Neuronal stem cell (in vitro differentiated cells): Measurements from ENCODE around the gene EIF2D.

Source experiments
- DNase-seq: peaks from one replicate; pipeline ENCODE4 v3.0.0-alpha.2; 2013; ENCODE audit warnings: low spot score
- H2AFZ ChIP-seq: one replicate; pipeline ENCODE4 v1.6.1; 2013; ENCODE audit warnings: mild to moderate bottlenecking, low read length, inconsistent platforms
- H2AK5ac ChIP-seq: 2 replicates; pipeline ENCODE4 v1.6.1; 2013; ENCODE audit warnings: low read depth, mild to moderate bottlenecking, inconsistent platforms, low read length, moderate library complexity, mixed read lengths
- H2BK120ac ChIP-seq: 2 replicates; pipeline ENCODE4 v1.6.1; 2013; ENCODE audit warnings: low read depth, mild to moderate bottlenecking, inconsistent platforms, low read length, moderate library complexity, mixed read lengths
- H2BK12ac ChIP-seq: one replicate; pipeline ENCODE4 v1.6.1; 2013; ENCODE audit warnings: low read length, inconsistent platforms
- H2BK15ac ChIP-seq: 2 replicates; pipeline ENCODE4 v1.6.1; 2013; ENCODE audit warnings: mild to moderate bottlenecking, low read length, inconsistent platforms, mixed read lengths
- H2BK5ac ChIP-seq: one replicate; pipeline ENCODE4 v1.6.1; 2013; ENCODE audit warnings: inconsistent platforms, mild to moderate bottlenecking, low read length, moderate library complexity
- H3K14ac ChIP-seq: one replicate; pipeline ENCODE4 v1.6.1; 2013; ENCODE audit warnings: low read length, inconsistent platforms
- H3K18ac ChIP-seq: 2 replicates; pipeline ENCODE4 v1.6.1; 2013; ENCODE audit warnings: low read length, inconsistent platforms
- H3K23ac ChIP-seq: 2 replicates; pipeline ENCODE4 v1.6.1; 2013; ENCODE audit warnings: low read depth, mild to moderate bottlenecking, mixed read lengths, low read length, inconsistent platforms; ENCODE audit not compliant: poor library complexity
- H3K27ac ChIP-seq: replicated peaks from 3 replicates; pipeline ENCODE4 v1.5.1; 2013; ENCODE audit warnings: low read length, inconsistent platforms
- H3K27me3 ChIP-seq, 3 experiments: 2 replicates each; pipeline ENCODE4 v1.6.1; 2013; ENCODE audit warnings: low read length in 3 of 3, mild to moderate bottlenecking in 2 of 3, inconsistent platforms in 1 of 3, low read depth in 1 of 3, mixed read lengths in 1 of 3, moderate library complexity in 1 of 3; ENCODE audit not compliant: control insufficient read depth in 3 of 3, insufficient read depth in 3 of 3
- H3K36me3 ChIP-seq, 2 donors: replicated peaks in 1 of 2; 2 replicates each; pipeline ENCODE4 v1.6.1; 2013; ENCODE audit warnings: low read length in 2 of 2; ENCODE audit not compliant: control insufficient read depth in 2 of 2, insufficient read depth in 2 of 2
- H3K4ac ChIP-seq: 2 replicates; pipeline ENCODE4 v1.6.1; 2013; ENCODE audit warnings: inconsistent platforms, mild to moderate bottlenecking, low read length, moderate library complexity
- H3K4me1 ChIP-seq, 2 donors: 1 replicate in 1 of 2; 2 replicates in 1 of 2; pipeline ENCODE4 v1.6.1; 2013; ENCODE audit warnings: low read length in 2 of 2, low read depth in 1 of 2; ENCODE audit not compliant: control insufficient read depth in 2 of 2, insufficient read depth in 1 of 2
- H3K4me2 ChIP-seq: one replicate; pipeline ENCODE4 v1.6.1; 2013; ENCODE audit warnings: mild to moderate bottlenecking, low read length, inconsistent platforms; ENCODE audit not compliant: insufficient read depth, poor library complexity, severe bottlenecking
- H3K4me3 ChIP-seq, 2 donors: 2 replicates each; pipeline ENCODE4 v1.5.1; 2013; ENCODE audit warnings: low read length in 2 of 2, mild to moderate bottlenecking in 2 of 2, inconsistent platforms in 1 of 2, moderate library complexity in 1 of 2
- H3K79me1 ChIP-seq: one replicate; pipeline ENCODE4 v1.6.1; 2013; ENCODE audit warnings: low read depth, mild to moderate bottlenecking, inconsistent platforms, low read length, moderate library complexity
- H3K9ac ChIP-seq: one replicate; pipeline ENCODE4 v1.6.1; 2013; ENCODE audit warnings: mild to moderate bottlenecking, low read depth, low read length, inconsistent platforms; ENCODE audit not compliant: poor library complexity
- H3K9me3 ChIP-seq, 2 donors: replicated peaks in 1 of 2; 2 replicates each; pipeline versions ENCODE3 to v1.6.1; 2013; ENCODE audit warnings: low read length in 2 of 2, mild to moderate bottlenecking in 2 of 2, inconsistent platforms in 1 of 2, low read depth in 1 of 2, mixed read lengths in 1 of 2, moderate library complexity in 1 of 2; ENCODE audit not compliant: control insufficient read depth in 2 of 2, insufficient read depth in 1 of 2
- H4K8ac ChIP-seq: one replicate; pipeline ENCODE4 v1.6.1; 2013; ENCODE audit warnings: low read depth, mild to moderate bottlenecking, inconsistent platforms, low read length, moderate library complexity
- H4K91ac ChIP-seq: one replicate; pipeline ENCODE4 v1.6.1; 2013; ENCODE audit warnings: low read length, low read depth, mild to moderate bottlenecking, inconsistent platforms; ENCODE audit not compliant: poor library complexity
- WGBS, 2 donors: extraction: QIAGEN DNeasy Blood & Tissue Kit; methylation state at CpG; one replicate each; pipeline ENCODE4 v1.1.7; 2013; ENCODE audit warnings: missing lambda C conversion rate in 2 of 2, mixed read lengths in 1 of 2; ENCODE audit not compliant: insufficient read length in 2 of 2, insufficient replicate concordance in 1 of 2; ENCODE audit errors: extremely low coverage in 2 of 2; 5-methylcytosine and 5-hydroxymethylcytosine counted together

EIF2D gene

DNA sequence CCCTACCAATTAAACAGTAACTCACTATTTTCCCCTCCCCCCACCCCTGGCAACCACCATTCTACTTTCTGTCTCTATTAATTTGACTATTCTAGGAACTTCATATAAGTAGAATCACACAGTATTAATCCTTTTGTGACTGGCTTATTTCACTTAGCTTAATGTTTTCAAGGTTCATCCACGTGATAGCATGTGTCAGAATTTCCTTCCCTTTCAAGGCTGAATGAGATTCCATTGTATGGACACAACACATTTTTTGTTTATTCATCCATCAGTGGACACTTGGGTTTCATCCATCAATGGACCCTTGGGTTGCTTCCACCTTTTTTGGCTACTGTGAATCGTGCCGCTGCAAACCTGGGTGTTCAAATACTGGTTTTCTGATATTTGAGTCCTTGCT lies 41.7 kb downstream of the EIF2D start:
- Histone ChIP-seq H3K27ac (no peak overlapping the region), H2BK15ac (no peak overlapping the region), H3K79me1 (no peaks in the 10 kb centered on the region), H2BK120ac (no peak overlapping the region), H4K8ac (no peak overlapping the region), H2BK12ac (no peak overlapping the region), H2AK5ac (no peak overlapping the region), H3K9me3 (no peaks in the 10 kb centered on the region), H3K4me2 (no peak overlapping the region), H3K36me3 (no peaks in the 10 kb centered on the region), H3K9ac (no peak overlapping the region), H3K4me1 (no peaks in the 10 kb centered on the region), H3K4me3 (no peak overlapping the region), H4K91ac (no peak overlapping the region), H3K18ac (no peak overlapping the region), H3K27me3 (peaks cover 0 to 12% (median 0%) of the 10 kb centered on the region in 3 experiments), H3K14ac (no peak overlapping the region), H2BK5ac (no peak overlapping the region), H3K23ac (no peak overlapping the region), H3K4ac (no peak overlapping the region), H2AFZ (no peak overlapping the region)
- no peak for DNase-seq
- no CpG with 5 or more reads among the region's 3 CpGs for WGBS, 2 donors

DNA sequence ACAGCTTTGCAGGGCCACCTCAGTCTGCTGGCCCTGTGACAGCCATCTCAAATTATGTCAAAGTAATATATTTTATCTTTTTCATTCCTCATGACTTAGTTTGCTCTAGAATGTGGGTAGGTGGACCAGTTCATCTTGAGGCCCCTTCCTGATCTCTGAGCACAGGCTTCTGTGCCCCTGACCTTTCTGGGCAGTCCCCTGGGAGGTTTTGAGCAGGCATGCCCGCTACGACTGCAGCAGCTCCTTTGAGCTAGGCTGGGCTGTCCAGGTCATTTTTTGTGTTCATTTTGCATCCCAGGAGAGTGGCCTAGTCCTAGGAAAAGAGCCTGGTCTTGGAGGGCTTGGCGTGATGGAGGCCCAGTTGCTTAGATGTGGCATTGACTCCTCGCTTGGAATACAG lies 42.7 kb downstream of the EIF2D start:
- no peak overlapping the region for H3K27ac ChIP-seq
- no peak overlapping the region for H3K4me2 ChIP-seq
- no peak overlapping the region for H2BK12ac ChIP-seq
- H4K91ac ChIP-seq: no peak overlapping the region
- no peaks in the 10 kb centered on the region for H3K4me1 ChIP-seq
- H3K23ac ChIP-seq: no peak overlapping the region
- H3K14ac ChIP-seq: no peak overlapping the region
- H2AK5ac ChIP-seq: no peak overlapping the region
- H3K79me1 ChIP-seq: no peaks in the 10 kb centered on the region
- H3K9me3 ChIP-seq: no peaks in the 10 kb centered on the region
- H2AFZ ChIP-seq: no peak overlapping the region
- H2BK120ac ChIP-seq: no peak overlapping the region
- H4K8ac ChIP-seq: no peak overlapping the region
- H3K36me3 ChIP-seq: no peaks in the 10 kb centered on the region
- peaks cover 0 to 22% (median 0%) of the 10 kb centered on the region in 3 experiments for H3K27me3 ChIP-seq
- no CpG with 5 or more reads among the region's 4 CpGs for WGBS, 2 donors
- H3K9ac ChIP-seq: no peak overlapping the region
- H3K4ac ChIP-seq: no peak overlapping the region
- no peak overlapping the region for H3K4me3 ChIP-seq
- no peak overlapping the region for H2BK5ac ChIP-seq
- no peak overlapping the region for H2BK15ac ChIP-seq
- no peak for DNase-seq
- H3K18ac ChIP-seq: no peak overlapping the region

DNA sequence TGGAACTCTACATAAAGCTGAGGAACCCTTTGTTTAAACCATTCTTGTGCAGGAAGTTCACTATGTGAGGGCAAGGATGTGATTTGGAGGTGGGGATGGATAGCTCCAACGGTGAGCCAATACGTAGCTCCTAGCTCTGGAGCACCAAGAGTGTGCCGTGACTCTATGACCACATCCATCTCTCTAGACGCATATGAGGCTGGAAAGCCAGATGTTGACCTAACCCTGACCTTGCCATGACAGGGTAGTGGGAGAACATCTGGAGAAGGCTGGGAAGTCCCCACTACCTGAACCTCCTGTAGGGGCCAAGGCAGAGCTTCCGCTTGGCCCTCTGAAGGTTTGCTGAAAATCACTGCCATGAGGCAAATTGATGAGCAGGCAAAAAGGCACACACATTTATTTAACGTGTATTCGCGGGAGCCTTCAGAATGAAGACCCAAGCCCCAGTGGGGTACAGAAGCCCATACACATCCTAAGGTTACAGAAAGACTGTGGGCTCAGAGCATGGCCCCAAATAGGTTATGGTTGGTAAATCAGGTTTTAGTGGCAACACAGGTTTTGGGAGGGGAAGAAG lies 43.4 kb downstream of the EIF2D start:
- H3K4me2 ChIP-seq: no peak overlapping the region
- H3K79me1 ChIP-seq: no peaks in the 10 kb centered on the region
- H2BK12ac ChIP-seq: no peak overlapping the region
- no CpG with 5 or more reads among the region's 8 CpGs for WGBS, 2 donors
- H3K4ac ChIP-seq: no peak overlapping the region
- H3K27me3 ChIP-seq: peaks cover 0 to 27% (median 0%) of the 10 kb centered on the region in 3 experiments
- H3K23ac ChIP-seq: no peak overlapping the region
- H2BK120ac ChIP-seq: no peak overlapping the region
- no peak overlapping the region for H2AK5ac ChIP-seq
- no peak overlapping the region for H3K18ac ChIP-seq
- H3K9ac ChIP-seq: no peak overlapping the region
- no peak overlapping the region for H3K4me3 ChIP-seq
- no peak for DNase-seq
- H2BK15ac ChIP-seq: no peak overlapping the region
- no peak overlapping the region for H3K14ac ChIP-seq
- no peaks in the 10 kb centered on the region for H3K4me1 ChIP-seq
- H2BK5ac ChIP-seq: no peak overlapping the region
- no peaks in the 10 kb centered on the region for H3K9me3 ChIP-seq
- no peak overlapping the region for H2AFZ ChIP-seq
- no peak overlapping the region for H3K27ac ChIP-seq
- H4K91ac ChIP-seq: no peak overlapping the region
- H4K8ac ChIP-seq: no peak overlapping the region
- H3K36me3 ChIP-seq: no peaks in the 10 kb centered on the region

DNA sequence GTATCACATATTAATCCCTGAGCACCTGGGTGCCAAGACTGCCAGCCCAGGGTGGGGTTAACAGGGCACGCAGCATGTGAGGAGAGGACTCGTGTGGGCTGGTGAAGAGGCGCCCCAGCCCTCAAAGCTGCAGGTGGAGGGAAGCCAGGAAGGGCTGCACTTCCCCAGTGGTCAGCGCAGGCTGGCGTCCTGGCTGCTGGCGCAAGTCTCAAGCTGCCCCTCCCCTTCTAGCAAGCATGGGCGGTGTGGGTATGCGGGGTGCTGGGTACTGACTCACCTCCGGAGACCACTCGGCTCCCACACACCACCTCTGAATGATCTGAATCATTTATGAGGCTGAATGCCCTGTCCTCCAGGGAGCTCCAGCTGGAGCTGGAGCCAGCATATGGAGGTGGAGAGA lies 44.0 kb downstream of the EIF2D start:
- H3K79me1 ChIP-seq: no peaks in the 10 kb centered on the region
- H2BK120ac ChIP-seq: no peak overlapping the region
- H2BK15ac ChIP-seq: no peak overlapping the region
- H3K27me3 ChIP-seq: peaks cover 0 to 32% (median 0%) of the 10 kb centered on the region in 3 experiments
- no peak overlapping the region for H3K4me2 ChIP-seq
- H4K91ac ChIP-seq: no peak overlapping the region
- no peak for DNase-seq
- H4K8ac ChIP-seq: no peak overlapping the region
- no peak overlapping the region for H3K9ac ChIP-seq
- H3K36me3 ChIP-seq: no peaks in the 10 kb centered on the region
- H2AFZ ChIP-seq: no peak overlapping the region
- WGBS, 2 donors: no CpG with 5 or more reads among the region's 10 CpGs
- no peak overlapping the region for H3K14ac ChIP-seq
- no peak overlapping the region for H3K23ac ChIP-seq
- H3K18ac ChIP-seq: peak overlapping the region; percentile 20
- no peak overlapping the region for H3K27ac ChIP-seq
- no peaks in the 10 kb centered on the region for H3K4me1 ChIP-seq
- no peak overlapping the region for H2BK12ac ChIP-seq
- H3K4me3 ChIP-seq: no peak overlapping the region
- no peaks in the 10 kb centered on the region for H3K9me3 ChIP-seq
- H3K4ac ChIP-seq: no peak overlapping the region
- H2BK5ac ChIP-seq: no peak overlapping the region
- no peak overlapping the region for H2AK5ac ChIP-seq
